AG08396 (cell line): ENCODE measurements around the gene TEX19.
A peak's percentile ranks its signal among the peaks of the same experiment; 100 is the strongest.
"Not testable (repeated sequence)": the region's sequence is repeated elsewhere in the genome, so short reads cannot be mapped to it uniquely, and the experiment has no call there.

Source experiments
- DNase-seq: peaks from one replicate; pipeline ENCODE4 v3.0.0; 2012; ENCODE audit warnings: low spot score, mixed read lengths

Gene TEX19

DNA sequence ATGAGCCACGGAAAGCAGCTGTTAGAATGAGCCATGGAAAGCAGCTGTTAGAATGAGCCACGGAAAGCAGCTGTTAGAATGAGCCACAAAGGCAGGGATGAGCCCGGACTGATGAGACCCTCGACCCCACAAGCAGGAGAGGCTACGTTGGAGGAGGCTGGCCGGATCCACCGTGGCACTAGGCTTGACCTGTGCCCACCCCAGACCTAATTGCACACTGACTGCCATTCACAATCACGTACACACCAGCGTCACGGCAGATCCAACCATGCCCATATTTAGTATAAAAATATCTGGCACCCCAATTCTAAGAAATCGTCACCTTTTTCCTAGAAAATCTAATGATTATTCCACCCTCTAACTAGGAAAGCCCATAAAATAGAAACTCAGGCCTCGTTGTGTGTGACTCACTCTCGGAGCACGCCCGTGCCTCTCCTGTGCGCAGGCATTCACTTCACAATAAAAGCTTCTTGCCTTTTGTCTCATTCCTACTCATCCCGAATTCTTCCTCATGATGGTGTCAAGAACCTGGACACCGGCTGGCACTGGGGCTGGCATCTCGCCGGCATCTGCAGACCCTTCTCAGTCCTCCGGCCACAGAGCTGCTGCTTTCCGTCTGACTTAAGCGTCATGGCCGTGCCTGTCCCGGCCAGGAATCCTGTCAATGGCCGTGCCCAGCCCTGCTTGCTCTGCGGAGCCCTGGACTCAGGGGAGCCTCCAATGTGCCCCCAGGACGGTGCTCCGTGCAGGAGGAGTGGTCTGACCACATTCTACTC is 20.0 kb upstream of the TEX19 start:
- peak; percentile 87 for DNase-seq

DNA sequence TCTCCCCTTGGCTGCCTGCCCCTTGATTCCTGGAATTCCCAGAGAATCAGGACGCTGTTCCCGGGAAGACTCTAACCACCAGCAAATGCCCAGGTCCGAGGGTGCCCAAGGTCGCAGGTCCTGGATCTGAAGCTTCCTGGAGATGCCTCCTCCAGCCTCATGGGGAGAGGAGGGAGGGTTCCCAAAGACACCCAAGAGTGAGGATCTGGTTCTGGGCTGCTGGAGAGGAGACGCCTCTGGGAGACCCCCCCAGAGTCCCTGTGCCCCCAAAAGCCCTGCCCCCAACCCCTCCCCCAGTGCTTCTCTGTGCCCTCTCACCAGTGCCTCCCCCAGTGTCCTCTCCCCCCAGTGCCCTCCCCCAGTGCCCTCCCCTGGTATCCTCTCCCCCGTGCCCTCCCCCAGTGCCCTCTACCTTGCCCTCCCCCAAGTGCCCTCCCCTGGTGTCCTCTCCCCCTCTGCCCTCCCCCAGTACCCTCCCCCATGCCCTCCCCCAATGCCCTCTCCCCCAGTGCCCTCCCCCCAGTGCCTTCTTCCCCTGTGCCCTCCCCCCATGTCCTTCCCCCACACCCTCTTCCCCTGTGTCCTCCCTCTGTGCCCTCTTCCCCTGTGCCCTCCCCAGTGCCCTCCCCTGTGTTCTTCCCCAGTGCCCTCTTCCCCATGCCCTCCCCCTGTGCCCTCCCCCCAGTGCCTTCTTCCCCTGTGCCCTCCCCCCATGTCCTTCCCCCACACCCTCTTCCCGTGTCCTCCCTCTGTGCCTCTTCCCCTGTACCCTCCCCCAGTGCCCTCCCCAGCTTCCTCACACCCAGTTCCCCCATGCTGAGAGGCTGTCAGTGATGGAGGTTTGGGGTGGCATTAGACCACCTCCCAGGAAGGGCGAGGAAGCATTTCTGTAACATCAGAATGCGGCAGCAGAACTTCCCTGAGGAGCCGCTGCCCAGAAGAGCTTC is 19.1 kb upstream of the TEX19 start:
- DNase-seq, result no peak

DNA sequence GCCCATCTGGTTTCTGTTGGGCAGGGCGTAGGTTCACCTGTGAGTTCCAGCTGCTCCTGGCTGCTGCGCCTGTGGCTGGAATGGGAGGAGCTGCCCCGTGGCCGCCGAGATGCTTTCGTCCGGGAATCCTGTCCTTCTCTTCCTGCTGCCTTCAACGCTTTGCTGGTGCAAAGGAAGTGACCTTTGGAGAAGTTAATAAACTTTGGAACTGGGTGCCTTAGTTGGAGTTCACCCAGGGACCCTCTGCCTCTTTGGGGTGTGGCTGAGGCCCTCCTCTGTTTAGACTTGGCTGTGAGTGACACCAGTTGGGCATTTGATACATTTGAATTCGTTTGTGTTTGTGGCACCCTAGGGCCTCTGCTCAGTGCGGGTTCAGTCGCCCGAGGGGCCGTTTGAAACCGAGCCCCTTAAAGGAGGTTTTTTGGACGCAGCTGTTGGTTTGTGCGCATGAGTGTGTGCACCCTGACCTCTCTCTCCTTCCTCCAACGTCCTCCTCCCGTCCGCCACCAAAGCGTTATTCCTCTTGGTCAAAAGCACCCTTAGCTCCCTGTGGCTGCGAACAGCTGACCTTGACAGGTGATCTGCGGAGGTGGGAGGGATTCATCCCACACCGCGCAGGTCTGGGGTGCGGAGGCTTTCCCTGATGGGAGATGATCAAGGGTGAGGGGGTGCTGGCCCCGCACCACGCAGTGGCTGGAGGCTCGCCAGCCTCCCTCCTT is 16.5 kb upstream of the TEX19 start:
- no peak for DNase-seq

DNA sequence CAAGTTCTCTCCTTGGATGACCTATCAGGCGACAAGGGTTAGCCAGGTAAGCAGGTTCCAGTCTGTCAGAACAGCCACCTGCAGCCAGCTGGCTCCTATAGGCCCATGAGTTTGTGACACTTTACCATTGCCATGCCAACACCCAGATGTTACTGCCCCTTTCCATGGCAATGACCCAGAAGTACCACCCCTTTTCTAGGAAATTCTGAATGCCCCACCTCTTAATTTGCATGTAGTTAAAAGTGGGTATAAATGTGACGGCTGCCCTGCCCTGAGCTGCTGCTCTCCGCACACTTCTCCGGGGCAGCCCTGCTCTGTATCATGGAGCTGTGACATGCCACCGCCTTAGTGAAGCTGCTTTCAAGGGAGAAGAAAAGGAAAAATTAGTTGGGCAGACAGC is 15.5 kb upstream of the TEX19 start:
- no peak for DNase-seq

DNA sequence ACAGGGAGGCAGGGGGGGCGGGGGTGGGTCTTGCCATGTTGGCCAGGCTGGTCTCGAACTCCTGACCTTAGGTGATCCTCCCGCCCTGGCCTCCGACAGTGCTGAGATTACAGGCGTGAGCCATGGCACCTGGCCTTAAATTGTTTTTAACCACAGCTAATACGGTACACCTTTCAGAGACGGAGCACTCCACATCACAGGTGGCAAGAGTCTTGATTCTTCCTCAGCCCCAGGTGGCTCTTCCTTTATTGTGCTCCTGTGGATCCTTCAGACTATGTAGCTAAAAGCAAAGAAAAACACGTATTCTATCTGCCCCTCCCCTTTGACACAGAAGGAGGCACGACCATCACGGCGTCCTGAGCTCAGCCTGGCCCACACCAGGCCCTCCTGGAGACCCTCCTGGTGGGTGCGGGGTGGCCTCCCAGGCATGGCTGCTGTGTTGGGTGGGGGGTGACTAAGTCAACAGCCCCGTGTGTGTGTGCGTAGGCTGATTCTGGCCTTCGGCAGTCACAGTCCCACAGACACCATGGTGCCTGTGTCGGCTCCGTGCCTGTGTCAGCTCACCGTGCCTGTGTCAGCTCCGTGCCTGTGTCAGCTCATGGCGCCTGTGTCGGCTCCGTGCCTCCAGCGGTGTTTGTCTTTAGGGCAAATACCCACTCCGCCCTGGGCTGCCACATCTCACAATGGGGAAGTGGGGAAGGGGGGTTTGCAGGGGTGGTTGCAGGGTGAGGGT is 14.7 kb upstream of the TEX19 start:
- no peak for DNase-seq

DNA sequence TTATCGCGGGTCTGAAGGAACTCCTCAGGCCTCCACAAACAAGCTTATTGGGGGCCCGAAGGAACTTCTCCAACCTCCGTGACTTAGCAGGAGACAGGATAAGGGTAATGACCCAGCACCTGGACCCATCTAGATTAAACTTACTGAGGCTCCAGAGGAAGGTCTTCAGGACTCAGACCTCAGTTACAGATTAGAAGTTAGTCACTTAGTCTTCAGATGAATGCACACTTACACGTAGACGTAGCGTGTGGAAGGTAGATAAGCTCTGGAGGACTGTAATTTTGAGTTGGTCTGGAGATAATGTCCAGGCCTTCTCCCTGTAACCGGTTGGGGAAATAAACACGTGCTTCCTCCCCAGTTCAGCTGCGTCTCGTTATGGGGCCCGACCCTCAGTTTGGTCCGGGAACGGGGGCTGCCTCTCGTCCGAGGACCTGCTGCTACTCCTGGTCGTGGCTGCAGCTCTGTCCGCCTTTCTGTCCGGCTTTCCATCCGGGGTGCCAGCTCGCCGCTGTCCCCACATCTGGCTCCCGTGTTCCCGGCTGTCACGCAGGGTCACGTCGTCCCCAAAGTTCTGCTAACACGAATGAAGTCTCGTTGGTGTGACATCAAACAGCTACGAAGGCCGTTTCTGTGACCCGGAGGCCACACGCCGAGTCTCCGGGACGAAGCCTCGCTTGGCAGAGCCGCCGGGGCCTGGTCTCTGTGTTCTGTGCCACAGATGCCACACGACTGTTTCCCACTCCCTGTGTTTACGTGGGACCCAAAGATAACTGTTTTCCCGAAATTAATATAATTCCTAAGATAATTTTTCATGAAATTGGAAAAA is 13.7 kb upstream of the TEX19 start:
- DNase-seq, result no peak

DNA sequence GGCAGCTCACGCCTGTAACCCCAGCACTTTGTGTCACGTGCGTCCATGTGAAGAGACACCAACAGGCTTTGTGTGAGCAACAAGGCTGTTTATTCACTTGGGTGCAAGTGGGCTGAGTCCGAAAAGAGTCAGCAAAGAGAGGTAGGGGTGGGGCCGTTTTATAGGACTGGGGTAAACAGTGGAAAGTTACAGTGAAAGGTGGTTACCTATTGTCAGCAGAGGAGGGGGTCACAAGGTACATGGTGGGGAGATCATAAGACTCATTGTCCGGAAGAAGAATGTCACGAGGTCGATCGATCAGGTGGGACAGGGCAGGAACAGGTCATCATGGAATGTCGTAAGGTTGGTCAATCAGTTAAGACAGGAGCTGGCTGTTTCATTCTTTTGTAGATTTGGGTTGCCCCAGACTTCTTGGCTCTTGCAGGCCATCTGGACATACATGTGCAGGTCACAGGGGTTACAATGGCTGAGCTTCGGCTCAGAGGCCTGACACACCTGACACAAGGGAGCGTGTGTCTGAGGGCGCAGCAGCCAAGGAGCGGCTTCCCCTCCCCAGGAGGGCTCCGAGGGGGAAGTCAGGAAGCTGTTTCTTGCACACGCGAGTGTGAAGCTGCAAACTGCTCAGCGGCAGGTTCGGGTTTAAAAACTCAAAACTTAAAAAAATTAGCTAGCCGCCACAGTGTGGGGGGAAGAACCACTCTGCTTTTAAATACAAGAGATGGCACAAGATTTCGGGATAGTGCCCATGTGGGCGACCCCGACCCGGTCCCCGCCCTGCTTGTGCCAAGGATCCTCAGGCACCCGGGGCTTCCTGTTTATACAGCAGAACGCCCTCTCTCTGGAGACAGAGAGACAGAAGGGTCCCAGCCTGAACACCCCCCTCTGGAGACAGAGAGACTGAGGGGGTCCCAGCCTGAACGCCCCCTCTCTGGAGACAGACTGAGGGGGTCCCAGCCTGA is 12.4 kb upstream of the TEX19 start:
- no peak for DNase-seq

DNA sequence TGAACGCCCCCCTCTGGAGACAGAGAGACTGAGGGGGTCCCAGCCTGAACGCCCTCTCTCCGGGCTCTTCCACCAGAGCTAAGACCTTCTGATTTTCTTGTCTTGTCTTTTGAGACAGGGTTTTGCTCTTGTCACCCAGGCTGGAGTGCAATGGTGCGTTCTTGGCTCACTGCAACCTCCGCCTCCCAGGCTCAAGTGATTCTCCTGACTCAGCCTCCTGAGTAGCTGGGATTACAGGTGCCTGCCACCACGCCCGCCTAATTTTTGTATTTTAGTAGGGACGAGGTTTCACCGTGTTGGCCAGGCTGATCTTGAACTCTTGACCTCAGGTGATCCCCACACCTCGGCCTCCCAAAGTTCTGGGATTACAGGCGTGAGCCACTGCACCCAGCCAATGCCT is 11.1 kb upstream of the TEX19 start:
- not testable (repeated sequence) for DNase-seq

DNA sequence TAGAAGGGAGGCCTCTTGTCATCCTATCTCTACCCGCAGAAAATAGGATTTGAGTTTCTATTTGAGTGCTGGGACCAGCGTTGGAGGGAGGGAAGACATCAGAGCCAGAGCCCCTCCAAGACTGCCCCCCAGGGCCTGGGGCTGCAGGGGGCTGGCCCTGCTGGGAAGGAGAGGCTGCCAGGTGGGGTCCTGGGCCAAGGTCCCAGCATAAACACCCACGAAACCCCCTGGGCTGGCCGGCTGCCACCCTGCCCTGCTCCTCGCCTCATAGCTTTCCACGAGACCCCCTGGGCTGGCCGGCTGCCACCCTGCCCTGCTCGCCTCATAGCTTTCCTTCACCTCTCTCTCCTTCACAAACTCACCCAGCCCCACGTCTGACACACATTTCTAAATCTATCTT is 10.6 kb upstream of the TEX19 start:
- no peak for DNase-seq

DNA sequence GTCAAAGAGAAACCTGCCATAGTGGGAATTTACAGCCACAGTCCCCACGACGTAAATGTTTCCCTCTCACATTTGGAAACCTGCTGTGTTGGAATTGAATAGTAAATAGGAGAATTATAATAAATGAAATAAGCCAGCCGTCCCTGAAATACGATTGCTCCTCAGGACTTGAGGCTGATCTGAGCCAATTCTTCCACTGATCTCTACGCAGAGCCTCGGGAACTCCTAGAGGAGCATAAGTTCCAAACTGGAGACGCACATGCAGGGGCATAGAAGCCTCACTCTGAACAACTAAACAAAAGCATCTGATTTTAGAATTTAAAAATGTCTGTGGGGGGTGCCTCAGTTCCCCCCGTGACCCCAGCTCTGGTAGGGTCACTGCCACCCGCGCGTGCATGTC is 10.2 kb upstream of the TEX19 start:
- no peak for DNase-seq

DNA sequence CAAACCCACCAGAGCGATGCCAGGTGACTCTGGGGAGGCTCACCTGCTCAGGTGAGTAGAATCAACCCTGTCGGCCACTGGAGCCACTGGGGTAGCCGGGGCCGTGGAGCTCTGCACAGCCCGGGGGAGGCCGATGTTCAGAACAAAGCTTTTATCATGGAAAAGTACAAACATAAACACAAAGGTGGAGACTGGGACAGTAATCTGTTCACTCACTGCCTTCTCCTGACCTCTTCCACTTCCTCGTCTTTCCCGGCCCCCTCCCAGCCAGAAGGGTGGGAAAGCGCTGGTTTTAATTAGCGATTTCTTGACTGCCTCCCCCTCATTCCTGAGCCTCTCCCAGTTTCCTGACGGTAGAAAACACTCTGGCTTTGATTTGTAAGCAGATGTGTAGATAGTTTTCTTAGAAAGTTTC is 9.8 kb upstream of the TEX19 start:
- no peak for DNase-seq

DNA sequence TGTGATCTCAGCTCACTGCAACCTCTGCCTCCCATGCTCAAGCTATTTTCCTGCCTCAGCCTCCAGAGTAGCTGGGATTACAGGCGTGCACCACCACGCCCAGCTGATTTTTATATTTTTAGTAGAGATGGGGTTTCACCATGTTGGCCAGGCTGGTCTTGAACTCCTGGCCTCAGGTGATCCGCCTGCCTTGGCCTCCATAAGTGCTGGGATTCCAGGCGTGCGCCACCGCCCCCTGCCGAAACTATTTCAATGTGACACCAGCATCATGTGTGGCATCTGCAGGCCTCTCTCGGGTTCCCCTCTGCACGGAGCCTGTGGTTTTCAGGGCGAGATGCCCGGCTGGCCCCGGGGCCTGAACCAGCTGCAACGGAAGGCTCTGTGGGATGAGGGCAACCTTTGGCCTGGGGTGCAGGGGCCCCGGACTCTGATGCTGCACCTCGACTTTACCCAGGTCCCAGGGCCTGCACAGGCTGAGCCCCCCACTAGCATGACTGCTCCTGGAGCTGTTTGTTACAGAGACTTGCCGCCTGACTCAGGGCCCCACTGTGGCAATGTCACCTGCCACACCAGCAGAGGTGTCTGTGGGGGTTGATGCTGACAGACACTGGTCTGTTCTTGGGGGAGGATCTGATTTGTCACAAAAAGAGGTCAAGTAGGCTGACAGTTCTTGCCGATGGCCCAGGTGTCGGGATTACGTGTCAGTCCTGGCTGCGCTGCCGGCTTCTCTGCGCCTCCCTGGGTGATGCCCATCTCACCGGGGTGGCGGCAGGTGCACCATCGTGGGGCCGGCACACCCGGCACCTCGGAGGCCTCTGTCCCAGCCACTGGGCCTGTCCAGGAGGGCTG is 8.6 kb upstream of the TEX19 start:
- no peak for DNase-seq

DNA sequence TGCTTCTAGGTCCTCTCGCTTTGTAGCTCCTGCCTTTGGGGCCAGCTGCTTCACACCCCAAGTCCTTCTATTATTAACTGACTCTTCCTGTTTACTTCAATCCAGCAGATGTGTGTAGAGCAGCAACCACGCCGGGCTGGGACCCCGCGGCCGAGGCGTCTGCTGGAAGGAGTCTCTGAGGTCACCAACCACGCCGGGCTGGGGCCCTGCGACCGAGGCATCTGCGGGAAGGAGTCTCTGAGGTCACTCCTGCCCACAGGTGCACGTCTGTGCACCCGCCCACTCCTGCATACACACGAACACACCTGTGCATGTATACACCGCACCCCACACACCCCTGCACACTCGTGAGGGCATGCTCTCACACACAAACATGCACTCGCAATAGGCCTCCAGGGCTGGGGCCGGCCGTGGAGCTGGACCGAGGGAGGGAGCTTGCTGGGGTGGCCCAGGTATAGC is 7.8 kb upstream of the TEX19 start:
- no peak for DNase-seq

DNA sequence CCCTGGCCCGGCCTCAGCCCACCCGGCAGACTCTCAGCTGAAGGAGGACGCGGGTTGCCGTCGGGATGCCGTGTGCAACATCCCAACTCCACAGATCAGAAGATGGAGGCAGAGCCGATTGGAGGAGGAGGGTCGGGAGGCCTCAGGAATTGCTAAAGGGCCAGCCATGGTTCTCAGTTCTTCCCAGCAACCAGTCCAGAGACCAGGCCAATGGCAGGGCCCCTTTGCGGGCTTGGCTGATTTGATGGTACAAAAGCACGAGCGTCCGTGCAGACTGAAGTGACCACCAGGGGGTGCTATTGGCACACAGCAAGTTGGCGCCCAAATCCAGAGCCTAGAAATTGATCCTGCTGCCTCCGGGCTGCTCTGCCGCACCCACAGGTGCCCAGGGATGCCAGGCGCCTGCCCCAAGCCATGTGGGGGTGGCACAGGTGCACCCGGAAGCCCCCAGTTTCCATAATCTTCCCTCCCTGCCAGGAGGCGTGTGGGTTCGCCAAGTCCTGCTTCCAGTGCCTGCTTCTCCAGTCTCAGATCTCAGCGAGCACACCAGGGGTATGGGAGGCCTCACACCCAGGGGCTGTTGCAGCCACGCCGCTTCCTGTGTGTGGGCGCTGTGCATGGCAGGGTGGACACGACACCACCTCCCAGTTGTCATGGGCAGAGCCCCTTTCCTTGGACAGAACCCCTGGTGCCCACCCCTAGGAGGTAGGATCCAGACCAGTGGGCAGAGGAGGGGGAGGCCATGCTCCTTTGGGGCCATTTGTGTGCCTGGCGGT is 7.1 kb upstream of the TEX19 start:
- DNase-seq, result peak; percentile 91

DNA sequence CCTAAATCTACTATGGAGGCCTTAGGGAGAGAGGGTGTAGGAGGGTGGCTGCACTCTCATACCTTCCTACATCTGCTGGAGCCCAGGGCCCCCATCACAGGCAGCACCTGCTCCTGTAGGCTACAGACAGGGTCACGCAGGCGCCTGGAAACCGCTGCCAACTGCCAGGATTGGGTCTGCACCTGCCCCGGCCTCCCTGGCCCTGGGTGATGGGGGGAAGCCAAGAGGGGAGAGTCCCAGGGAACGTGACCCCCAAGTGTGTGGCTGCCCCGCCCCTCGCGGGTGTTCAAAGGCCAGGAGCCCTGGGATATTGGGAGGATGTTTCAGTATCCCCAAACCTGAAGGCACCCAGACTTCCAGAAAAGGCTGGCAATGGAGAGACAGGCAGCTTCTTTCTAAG is 5.6 kb upstream of the TEX19 start:
- no peak for DNase-seq

DNA sequence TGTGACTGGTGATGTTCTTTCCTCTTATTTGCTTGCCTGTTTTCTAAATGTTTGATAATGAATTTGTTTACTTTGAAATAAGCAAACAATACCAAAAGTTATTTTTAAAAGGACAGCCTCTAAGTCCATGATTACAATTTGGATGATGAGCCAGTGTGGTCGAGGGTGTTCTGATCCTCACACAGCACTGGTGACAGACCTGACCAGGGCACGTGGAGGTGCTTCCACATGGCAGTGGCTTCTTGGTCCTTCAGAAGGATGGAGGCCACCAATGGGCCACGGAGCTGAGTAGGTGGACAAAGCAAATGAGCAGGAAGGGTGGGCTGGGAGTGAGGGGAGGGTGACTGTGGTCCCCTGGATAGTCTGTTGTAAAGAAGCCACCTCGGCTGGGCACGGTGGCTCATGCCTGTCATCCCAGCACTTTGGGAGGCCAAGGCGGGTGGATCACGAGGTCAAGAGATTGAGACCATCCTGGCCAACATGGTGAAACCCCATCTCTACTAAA is 4.2 kb upstream of the TEX19 start:
- no peak for DNase-seq

DNA sequence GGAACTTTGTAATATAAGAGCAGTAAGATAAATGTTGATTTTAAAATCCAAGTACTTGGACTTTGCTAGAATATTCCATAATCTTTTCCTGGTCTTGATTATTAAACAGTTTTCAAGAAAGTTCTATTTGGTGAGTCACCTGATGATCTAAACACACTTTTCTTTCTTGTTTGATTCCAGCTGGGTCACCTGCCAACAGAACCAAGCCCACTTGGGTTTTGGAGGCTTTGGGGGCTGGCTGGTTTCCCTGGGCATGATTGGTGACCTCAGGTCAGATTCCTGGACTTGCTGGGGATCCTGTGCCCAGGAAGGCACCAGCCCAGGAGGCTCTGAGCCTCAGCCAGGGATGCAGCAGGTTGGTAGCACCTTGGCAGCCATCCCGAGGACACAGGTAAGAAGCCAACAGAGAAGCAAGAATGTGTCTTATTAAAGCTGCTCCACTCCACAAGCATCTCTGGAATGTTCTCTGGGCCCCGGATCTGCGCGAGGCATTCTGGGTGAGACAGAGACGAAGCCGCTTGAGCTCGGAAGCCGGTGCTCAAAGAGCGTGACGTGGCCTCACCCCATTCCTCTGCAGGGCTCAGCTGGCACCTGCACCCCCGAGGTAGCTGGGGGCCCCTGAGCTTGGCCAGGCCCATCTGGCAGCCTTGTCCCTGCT is 3.1 kb upstream of the TEX19 start:
- no peak for DNase-seq
